ENCODE results near the gene TMEM151B.

TMEM151B gene

GRCh38 chr6:44260451-44261297 is 9.6 kb upstream of the TMEM151B start:
- TF ChIP-seq REST (IDR thresholded peaks at IDR 0.05; ENCODE audit: low read depth) = no peak
- TF ChIP-seq TEAD4 (IDR thresholded peaks at IDR 0.05) = no peak
- TF ChIP-seq FOXM1 (IDR thresholded peaks at IDR 0.05; ENCODE audit: borderline replicate concordance, low read depth) = no peak
- TF ChIP-seq CREB1 (IDR thresholded peaks at IDR 0.05; ENCODE audit: low read depth) = no peak
- TF ChIP-seq ZBTB7A (IDR thresholded peaks at IDR 0.05; ENCODE audit: low read depth) = no peak
- no peak for TF ChIP-seq RAD21 (IDR thresholded peaks at IDR 0.05; ENCODE audit: low read depth)
- TF ChIP-seq NFIC (IDR thresholded peaks at IDR 0.05) = no peak
- no peak for TF ChIP-seq CEBPB (IDR thresholded peaks at IDR 0.05)
- TF ChIP-seq USF1 (IDR thresholded peaks at IDR 0.05) = no peak
- TF ChIP-seq EP300 (IDR thresholded peaks at IDR 0.05; ENCODE audit: borderline replicate concordance) = no peak
- no peak for TF ChIP-seq TCF12 (IDR thresholded peaks at IDR 0.05; ENCODE audit: low read depth)
- TF ChIP-seq MAX (IDR thresholded peaks at IDR 0.05) = no peak
- no peak for TF ChIP-seq TAF1 (IDR thresholded peaks at IDR 0.05; ENCODE audit: low read depth)
- no peak for TF ChIP-seq EGR1 (IDR thresholded peaks at IDR 0.05)
- no peak for TF ChIP-seq YY1 (IDR thresholded peaks at IDR 0.05; ENCODE audit: low read depth)

- TF ChIP-seq TAF1 (IDR thresholded peaks at IDR 0.05; ENCODE audit: low read depth) = no peak
- TF ChIP-seq CREB1 (IDR thresholded peaks at IDR 0.05; ENCODE audit: low read depth) = no peak
- no peak for TF ChIP-seq NFIC (IDR thresholded peaks at IDR 0.05)
- no peak for TF ChIP-seq EP300 (IDR thresholded peaks at IDR 0.05; ENCODE audit: borderline replicate concordance)
- no peak for TF ChIP-seq TEAD4 (IDR thresholded peaks at IDR 0.05)
- no peak for TF ChIP-seq YY1 (IDR thresholded peaks at IDR 0.05; ENCODE audit: low read depth)
- TF ChIP-seq FOXM1 (IDR thresholded peaks at IDR 0.05; ENCODE audit: borderline replicate concordance, low read depth) = no peak
- no peak for TF ChIP-seq USF1 (IDR thresholded peaks at IDR 0.05)
Observed at GRCh38 chr6:44261581-44261980, 8.7 kb upstream of the TMEM151B start.

GRCh38 chr6:44262467-44263353 is 7.5 kb upstream of the TMEM151B start:
- TF ChIP-seq USF1 (IDR thresholded peaks at IDR 0.05) (no peak), CREB1 (IDR thresholded peaks at IDR 0.05; ENCODE audit: low read depth) (no peak)

- TF ChIP-seq TEAD4 (IDR thresholded peaks at IDR 0.05) = no peak
Observed at GRCh38 chr6:44263354-44264100, 6.7 kb upstream of the TMEM151B start.

- TF ChIP-seq EGR1 (IDR thresholded peaks at IDR 0.05) = no peak
- no peak for TF ChIP-seq CREB1 (IDR thresholded peaks at IDR 0.05; ENCODE audit: low read depth)
- no peak for TF ChIP-seq MAX (IDR thresholded peaks at IDR 0.05)
- TF ChIP-seq USF1 (IDR thresholded peaks at IDR 0.05) = no peak
- TF ChIP-seq ZBTB7A (IDR thresholded peaks at IDR 0.05; ENCODE audit: low read depth) = no peak
- no peak for TF ChIP-seq EP300 (IDR thresholded peaks at IDR 0.05; ENCODE audit: borderline replicate concordance)
- no peak for TF ChIP-seq CEBPB (IDR thresholded peaks at IDR 0.05)
- no peak for TF ChIP-seq FOXM1 (IDR thresholded peaks at IDR 0.05; ENCODE audit: borderline replicate concordance, low read depth)
- TF ChIP-seq RAD21 (IDR thresholded peaks at IDR 0.05; ENCODE audit: low read depth) = no peak
- no peak for TF ChIP-seq TEAD4 (IDR thresholded peaks at IDR 0.05)
- TF ChIP-seq YY1 (IDR thresholded peaks at IDR 0.05; ENCODE audit: low read depth) = no peak
- no peak for TF ChIP-seq TAF1 (IDR thresholded peaks at IDR 0.05; ENCODE audit: low read depth)
Observed at GRCh38 chr6:44264154-44265006, 5.9 kb upstream of the TMEM151B start.
